H9 (cell line): Measurements from ENCODE around the gene CARD6. TPM values are rescaled to one million over a fixed set of nuclear protein-coding genes. Genes with fewer than 3 reads are reported as not detected.

Experiments used
- DNase-seq: peaks from one replicate; pipeline ENCODE4 v3.0.0-alpha.2; 2017
- H2AFZ ChIP-seq: one replicate; pipeline ENCODE4 v1.6.1; 2013; ENCODE audit warnings: mild to moderate bottlenecking, low read length, control low read depth, moderate library complexity
- H2AK5ac ChIP-seq: 2 replicates; pipeline ENCODE4 v1.6.1; 2013; ENCODE audit warnings: low read length, control low read depth, mixed read lengths; ENCODE audit not compliant: insufficient read length
- H2BK120ac ChIP-seq: one replicate; pipeline ENCODE4 v1.6.1; 2013; ENCODE audit warnings: low read depth, mild to moderate bottlenecking, low read length, control low read depth, inconsistent platforms; ENCODE audit not compliant: poor library complexity, severe bottlenecking
- H2BK12ac ChIP-seq: 2 replicates; pipeline ENCODE4 v1.6.1; 2013; ENCODE audit warnings: low read length, control low read depth, mixed read lengths, low read depth; ENCODE audit not compliant: insufficient read length
- H2BK15ac ChIP-seq: 2 replicates; pipeline ENCODE4 v1.6.1; 2013; ENCODE audit warnings: low read depth, low read length, control low read depth
- H2BK20ac ChIP-seq: one replicate; pipeline ENCODE4 v1.6.1; 2013; ENCODE audit warnings: low read depth, mild to moderate bottlenecking, low read length, control low read depth, inconsistent platforms; ENCODE audit not compliant: poor library complexity, severe bottlenecking
- H2BK5ac ChIP-seq: 2 replicates; pipeline ENCODE4 v1.6.1; 2013; ENCODE audit warnings: low read length, control low read depth, mixed read lengths; ENCODE audit not compliant: insufficient read length
- H3K14ac ChIP-seq: 2 replicates; pipeline ENCODE4 v1.6.1; 2013; ENCODE audit warnings: low read length, control low read depth; ENCODE audit not compliant: insufficient read depth
- H3K18ac ChIP-seq: 2 replicates; pipeline ENCODE4 v1.6.1; 2013; ENCODE audit warnings: low read depth, mild to moderate bottlenecking, mixed read lengths, low read length, control low read depth; ENCODE audit not compliant: insufficient read length
- H3K23ac ChIP-seq: 2 replicates; pipeline ENCODE4 v1.6.1; 2013; ENCODE audit warnings: low read length, control low read depth, mixed read lengths, low read depth; ENCODE audit not compliant: insufficient read length
- H3K23me2 ChIP-seq: 2 replicates; pipeline ENCODE4 v1.6.1; 2013; ENCODE audit warnings: low read depth, mild to moderate bottlenecking, mixed read lengths, low read length, control low read depth; ENCODE audit not compliant: insufficient read length, poor library complexity, severe bottlenecking
- H3K27ac ChIP-seq: 2 replicates; pipeline ENCODE4 v1.5.1; 2013; ENCODE audit warnings: low read length, control low read depth, mixed read lengths, low read depth; ENCODE audit not compliant: insufficient read length
- H3K27me3 ChIP-seq: 2 replicates; pipeline ENCODE4 v1.6.1; 2013; ENCODE audit warnings: low read length, control low read depth, inconsistent platforms; ENCODE audit not compliant: insufficient read depth
- H3K4ac ChIP-seq: 2 replicates; pipeline ENCODE4 v1.6.1; 2013; ENCODE audit warnings: low read depth, mild to moderate bottlenecking, control low read depth, inconsistent platforms, low read length, moderate library complexity
- H3K4me1 ChIP-seq: 2 replicates; pipeline ENCODE4 v1.6.1; 2013; ENCODE audit warnings: low read length, control low read depth, inconsistent platforms; ENCODE audit not compliant: insufficient read depth
- H3K4me2 ChIP-seq: 2 replicates; pipeline ENCODE4 v1.6.1; 2013; ENCODE audit warnings: low read length, control low read depth, mixed read lengths; ENCODE audit not compliant: insufficient read length, insufficient read depth
- H3K56ac ChIP-seq: 2 replicates; pipeline ENCODE4 v1.6.1; 2013; ENCODE audit warnings: low read depth, mild to moderate bottlenecking, mixed read lengths, low read length, control low read depth; ENCODE audit not compliant: insufficient read length
- H3K79me1 ChIP-seq: 2 replicates; pipeline ENCODE4 v1.6.1; 2013; ENCODE audit warnings: low read depth, mild to moderate bottlenecking, moderate library complexity, low read length, control low read depth, inconsistent platforms; ENCODE audit not compliant: insufficient read depth, poor library complexity, severe bottlenecking
- H3K79me2 ChIP-seq: 2 replicates; pipeline ENCODE4 v1.6.1; 2013; ENCODE audit warnings: low read length, control low read depth, inconsistent platforms; ENCODE audit not compliant: insufficient read depth
- H3K9ac ChIP-seq: 2 replicates; pipeline ENCODE4 v1.6.1; 2013; ENCODE audit warnings: low read length, control low read depth, mixed read lengths; ENCODE audit not compliant: insufficient read length; ENCODE audit errors: extremely low read depth
- H3K9me3 ChIP-seq: one replicate; pipeline ENCODE4 v1.6.1; 2013; ENCODE audit warnings: low read depth, low read length, inconsistent platforms; ENCODE audit not compliant: control insufficient read depth
- H3T11ph ChIP-seq: one replicate; pipeline ENCODE4 v1.6.1; 2013; ENCODE audit warnings: mild to moderate bottlenecking, low read length, control low read depth, inconsistent platforms
- H4K20me1 ChIP-seq: one replicate; pipeline ENCODE4 v1.6.1; 2013; ENCODE audit not compliant: control insufficient read depth, insufficient read length, insufficient read depth
- H4K5ac ChIP-seq: 2 replicates; pipeline ENCODE4 v1.6.1; 2013; ENCODE audit warnings: low read depth, mild to moderate bottlenecking, mixed read lengths, low read length, control low read depth; ENCODE audit not compliant: insufficient read length
- H4K8ac ChIP-seq: replicated peaks from 2 replicates; pipeline ENCODE4 v1.6.1; 2013; ENCODE audit warnings: low read length, control low read depth, mixed read lengths, low read depth; ENCODE audit not compliant: insufficient read length
- H4K91ac ChIP-seq: 2 replicates; pipeline ENCODE4 v1.6.1; 2013; ENCODE audit warnings: low read depth, mild to moderate bottlenecking, moderate library complexity, mixed read lengths, low read length, control low read depth; ENCODE audit not compliant: insufficient read length
- H3K27ac Mint-ChIP-seq, 3 experiments: 2 replicates in 2 of 3; 3 replicates in 1 of 3; pipeline ENCODE4 v1.8.0; 2020 to 2021; ENCODE audit warnings: mixed read lengths in 3 of 3, mild to moderate bottlenecking in 1 of 3, moderate library complexity in 1 of 3
- H3K27me3 Mint-ChIP-seq: 2 replicates; pipeline ENCODE4 v1.8.0; 2021; ENCODE audit warnings: low read depth, mild to moderate bottlenecking, moderate library complexity, mixed read lengths
- H3K36me3 Mint-ChIP-seq, 3 experiments: 2 replicates in 2 of 3; 3 replicates in 1 of 3; pipeline ENCODE4 v1.8.0; 2020 to 2021; ENCODE audit warnings: low read depth in 3 of 3, mixed read lengths in 3 of 3; ENCODE audit not compliant: insufficient read depth in 1 of 3
- H3K4me1 Mint-ChIP-seq, 2 experiments: 2 replicates each; pipeline ENCODE4 v1.8.0; 2020; ENCODE audit warnings: mixed read lengths in 2 of 2
- H3K4me3 Mint-ChIP-seq, 2 experiments: 2 replicates in 1 of 2; 3 replicates in 1 of 2; pipeline ENCODE4 v1.8.0; 2020 to 2021; ENCODE audit warnings: mild to moderate bottlenecking in 2 of 2, mixed read lengths in 2 of 2, moderate library complexity in 1 of 2
- H3K9me3 Mint-ChIP-seq, 2 experiments: 2 replicates in 1 of 2; 3 replicates in 1 of 2; pipeline ENCODE4 v1.8.0; 2020; ENCODE audit warnings: mild to moderate bottlenecking in 2 of 2, mixed read lengths in 2 of 2, moderate library complexity in 1 of 2
- WGBS: extraction: QIAGEN DNeasy Blood & Tissue Kit; methylation state at CpG from one replicate; pipeline ENCODE4 v1.1.7; 2013; ENCODE audit warnings: missing lambda C conversion rate, low lambda C conversion rate, mixed read lengths; ENCODE audit not compliant: insufficient read length; ENCODE audit errors: extremely low coverage; 5-methylcytosine and 5-hydroxymethylcytosine counted together
- total RNA-seq: library from RNA; stranded (reverse); gene quantifications from 2 replicates; pipeline ENCODE4 v1.2.1, GENCODE V29; 2021
- TF ChIP-seq, protein P1 (sequence below): fragments of 200-600 bp; sonication (generic); conservative IDR thresholded peaks from 3 replicates; pipeline ENCODE4 v1.8.0; 2021; ENCODE audit warnings: antibody characterized with exemption, mild to moderate bottlenecking

Gene CARD6
- total RNA-seq, 1 experiment from 2014 or later = 0.35 TPM

DNA sequence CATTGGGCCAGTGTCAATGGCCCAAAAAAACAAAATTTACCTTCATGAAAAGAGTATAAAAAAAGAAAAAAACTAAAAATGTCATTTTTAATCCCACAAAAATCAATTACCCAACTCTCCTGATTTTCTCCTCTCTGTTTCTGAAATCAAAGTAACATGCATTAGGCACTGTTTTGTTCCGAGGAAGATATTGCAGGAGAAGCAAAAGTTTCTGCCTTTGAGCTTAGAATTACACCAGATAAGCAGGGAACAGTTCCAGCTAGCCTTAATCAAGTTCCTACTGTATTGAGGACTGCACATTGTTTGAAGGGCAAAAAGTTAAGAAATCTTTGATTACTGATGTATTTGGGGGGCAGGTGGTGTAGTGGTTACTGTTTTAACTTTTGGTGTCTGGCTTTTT lies 41.9 kb upstream of the CARD6 start:
- no peak overlapping the region for H3K9ac ChIP-seq
- H3K79me2 ChIP-seq = peaks cover 25% of the 10 kb centered on the region; the same call in 1 of the 2 replicates
- TF ChIP-seq, protein P1, sequence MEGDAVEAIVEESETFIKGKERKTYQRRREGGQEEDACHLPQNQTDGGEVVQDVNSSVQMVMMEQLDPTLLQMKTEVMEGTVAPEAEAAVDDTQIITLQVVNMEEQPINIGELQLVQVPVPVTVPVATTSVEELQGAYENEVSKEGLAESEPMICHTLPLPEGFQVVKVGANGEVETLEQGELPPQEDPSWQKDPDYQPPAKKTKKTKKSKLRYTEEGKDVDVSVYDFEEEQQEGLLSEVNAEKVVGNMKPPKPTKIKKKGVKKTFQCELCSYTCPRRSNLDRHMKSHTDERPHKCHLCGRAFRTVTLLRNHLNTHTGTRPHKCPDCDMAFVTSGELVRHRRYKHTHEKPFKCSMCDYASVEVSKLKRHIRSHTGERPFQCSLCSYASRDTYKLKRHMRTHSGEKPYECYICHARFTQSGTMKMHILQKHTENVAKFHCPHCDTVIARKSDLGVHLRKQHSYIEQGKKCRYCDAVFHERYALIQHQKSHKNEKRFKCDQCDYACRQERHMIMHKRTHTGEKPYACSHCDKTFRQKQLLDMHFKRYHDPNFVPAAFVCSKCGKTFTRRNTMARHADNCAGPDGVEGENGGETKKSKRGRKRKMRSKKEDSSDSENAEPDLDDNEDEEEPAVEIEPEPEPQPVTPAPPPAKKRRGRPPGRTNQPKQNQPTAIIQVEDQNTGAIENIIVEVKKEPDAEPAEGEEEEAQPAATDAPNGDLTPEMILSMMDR = no peak
- DNase-seq = no peak
- WGBS = no CpG with 5 or more reads among the region's 1 CpG
- H2AK5ac ChIP-seq = no peak overlapping the region
- Mint-ChIP-seq H3K4me1 (peaks cover 16 to 26% of the 10 kb centered on the region in 2 experiments), H3K9me3 (peaks cover 0 to 2% of the 10 kb centered on the region in 2 experiments; a peak in 1 of 5 replicates), H3K36me3 (peaks cover 9 to 17% (median 13%) of the 10 kb centered on the region in 3 experiments), H3K4me3 (peak overlapping the region; percentile 87 to 90), H3K27ac (no peak overlapping the region), H3K27me3 (peaks cover 6% of the 10 kb centered on the region; the same call in 1 of the 2 replicates)
- no peak overlapping the region for H2BK20ac ChIP-seq
- H2BK5ac ChIP-seq = no peak overlapping the region
- no peak overlapping the region for H2BK15ac ChIP-seq
- no peak overlapping the region for H2AFZ ChIP-seq
- H2BK12ac ChIP-seq = no peak overlapping the region
- no peak overlapping the region for H3K4ac ChIP-seq
- H3K4me2 ChIP-seq = peak overlapping the region; percentile 54
- no peak overlapping the region for H3K18ac ChIP-seq
- no peaks in the 10 kb centered on the region for H4K20me1 ChIP-seq
- no peak overlapping the region for H3K56ac ChIP-seq
- no peaks in the 10 kb centered on the region for H3K9me3 ChIP-seq
- no peaks in the 10 kb centered on the region for H3K27me3 ChIP-seq
- H3K23me2 ChIP-seq = peaks cover 9% of the 10 kb centered on the region
- no peaks in the 10 kb centered on the region for H3K79me1 ChIP-seq
- no peak overlapping the region for H4K8ac ChIP-seq
- no peaks in the 10 kb centered on the region; the same call in 1 of the 2 replicates for H3K4me1 ChIP-seq
- H4K91ac ChIP-seq = no peak overlapping the region
- H3K23ac ChIP-seq = no peak overlapping the region
- H3T11ph ChIP-seq = no peak overlapping the region
- no peak overlapping the region for H2BK120ac ChIP-seq
- no peak overlapping the region for H3K27ac ChIP-seq
- no peak overlapping the region for H3K14ac ChIP-seq
- no peak overlapping the region for H4K5ac ChIP-seq
